SK-N-SH treated with all-trans-retinoic acid at 6 μM for 48 hours (cell line): ENCODE data around the gene STAM.

Experiments used
- CSDC2 ChIP-seq: fragments of 250-450 bp; sonication (Bioruptor Pico); IDR thresholded peaks from 2 replicates; pipeline ENCODE4 v1.5.0; 2020; ENCODE audit warnings: mild to moderate bottlenecking, moderate library complexity
- ISL1 ChIP-seq: fragments of 250-450 bp; sonication (Bioruptor Pico); IDR thresholded peaks from 2 replicates; pipeline ENCODE4 v2.1.2; 2022; ENCODE audit warnings: mild to moderate bottlenecking, moderate library complexity
- SNAI2 ChIP-seq: fragments of 250-450 bp; sonication (Bioruptor Pico); IDR thresholded peaks from 2 replicates; pipeline ENCODE4 v1.5.0; 2020; ENCODE audit warnings: mild to moderate bottlenecking, moderate library complexity
- ZFP30 ChIP-seq: fragments of 450-650 bp; formaldehyde crosslinking; IDR thresholded peaks from 2 replicates; pipeline ENCODE4 v1.5.0; 2022; ENCODE audit warnings: mild to moderate bottlenecking, moderate library complexity
- ZNF565 ChIP-seq: fragments of 450-650 bp; formaldehyde crosslinking; conservative IDR thresholded peaks from 2 replicates; pipeline ENCODE4 v1.5.0; 2020; ENCODE audit warnings: low read depth, mild to moderate bottlenecking, moderate library complexity

GRCh38 chr10:17674566-17674965 is 30.6 kb downstream of the STAM start:
- TF ChIP-seq ZNF565 (CRISPR knock-in tag) (no peak), ISL1 (CRISPR knock-in tag) (no peak), ZFP30 (CRISPR knock-in tag) (no peak), SNAI2 (no peak), CSDC2 (CRISPR knock-in tag) (no peak)
